Endothelial cell (in vitro differentiated cells): ENCODE data around the gene LRRC3C. TPM values are rescaled to one million over a fixed set of nuclear protein-coding genes. Genes with fewer than 3 reads are reported as not detected.

Experiments used
- DNase-seq: peaks from one replicate; pipeline ENCODE4 v3.0.0; 2021; ENCODE audit warnings: low spot score
- H3K27ac Mint-ChIP-seq: one replicate; pipeline ENCODE4 v1.8.0; 2021; ENCODE audit warnings: mixed read lengths, inconsistent platforms; ENCODE audit not compliant: unreplicated experiment
- H3K27me3 Mint-ChIP-seq: one replicate; pipeline ENCODE4 v1.8.0; 2021; ENCODE audit warnings: mild to moderate bottlenecking, moderate library complexity, mixed read lengths, inconsistent platforms; ENCODE audit not compliant: unreplicated experiment
- H3K36me3 Mint-ChIP-seq: one replicate; pipeline ENCODE4 v1.8.0; 2021; ENCODE audit warnings: mild to moderate bottlenecking, low read depth, mixed read lengths, inconsistent platforms; ENCODE audit not compliant: unreplicated experiment
- H3K4me1 Mint-ChIP-seq: one replicate; pipeline ENCODE4 v1.8.0; 2021; ENCODE audit warnings: mild to moderate bottlenecking, mixed read lengths, inconsistent platforms; ENCODE audit not compliant: unreplicated experiment
- H3K4me3 Mint-ChIP-seq: one replicate; pipeline ENCODE4 v1.8.0; 2021; ENCODE audit warnings: mild to moderate bottlenecking, mixed read lengths, inconsistent platforms; ENCODE audit not compliant: unreplicated experiment
- H3K9me3 Mint-ChIP-seq: one replicate; pipeline ENCODE4 v1.8.0; 2021; ENCODE audit warnings: mixed read lengths, inconsistent platforms; ENCODE audit not compliant: unreplicated experiment
- total RNA-seq: library from RNA; stranded (reverse); fragmentation: NEBNext Ultra II Directional; extraction: Animal tissue kit (Norgen Biotek cat#: 25700); gene quantifications from one replicate; pipeline ENCODE4 v1.2.1, GENCODE V29; 2021; ENCODE audit not compliant: unreplicated experiment
- TF ChIP-seq, protein P1 (sequence below): fragments of 200-600 bp; sonication (generic); IDR thresholded peaks from one replicate; pipeline ENCODE4 v1.5.0; 2021; ENCODE audit warnings: antibody characterized with exemption; ENCODE audit not compliant: unreplicated experiment

The LRRC3C gene
- total RNA-seq, 1 donor from 2014 or later = not detected

DNA sequence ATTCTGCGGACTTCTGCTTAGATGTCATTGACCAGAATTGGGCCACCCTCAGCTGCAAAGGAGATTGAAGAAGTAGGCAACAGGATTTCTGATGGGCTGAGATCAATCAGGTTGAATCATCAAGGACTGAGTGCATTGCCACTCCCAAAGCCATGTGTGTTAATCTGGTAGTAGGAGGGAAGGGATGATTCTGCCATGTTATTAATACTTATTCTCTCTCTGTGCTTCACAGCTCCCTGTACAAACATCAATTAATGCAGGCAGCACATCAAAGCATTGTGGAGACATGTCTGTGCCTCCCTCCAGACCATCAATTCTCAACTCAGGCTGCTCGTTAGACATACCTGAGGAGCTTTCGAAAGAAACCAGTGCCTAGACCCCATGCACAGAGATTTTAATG is 11.6 kb downstream of the LRRC3C start:
- Mint-ChIP-seq H3K9me3 (no peaks in the 10 kb centered on the region), H3K4me1 (peaks cover 17% of the 10 kb centered on the region), H3K27ac (no peak overlapping the region), H3K4me3 (no peak overlapping the region), H3K36me3 (peaks cover 4% of the 10 kb centered on the region), H3K27me3 (peaks cover 3% of the 10 kb centered on the region)
- DNase-seq = no peak
- TF ChIP-seq, protein P1, sequence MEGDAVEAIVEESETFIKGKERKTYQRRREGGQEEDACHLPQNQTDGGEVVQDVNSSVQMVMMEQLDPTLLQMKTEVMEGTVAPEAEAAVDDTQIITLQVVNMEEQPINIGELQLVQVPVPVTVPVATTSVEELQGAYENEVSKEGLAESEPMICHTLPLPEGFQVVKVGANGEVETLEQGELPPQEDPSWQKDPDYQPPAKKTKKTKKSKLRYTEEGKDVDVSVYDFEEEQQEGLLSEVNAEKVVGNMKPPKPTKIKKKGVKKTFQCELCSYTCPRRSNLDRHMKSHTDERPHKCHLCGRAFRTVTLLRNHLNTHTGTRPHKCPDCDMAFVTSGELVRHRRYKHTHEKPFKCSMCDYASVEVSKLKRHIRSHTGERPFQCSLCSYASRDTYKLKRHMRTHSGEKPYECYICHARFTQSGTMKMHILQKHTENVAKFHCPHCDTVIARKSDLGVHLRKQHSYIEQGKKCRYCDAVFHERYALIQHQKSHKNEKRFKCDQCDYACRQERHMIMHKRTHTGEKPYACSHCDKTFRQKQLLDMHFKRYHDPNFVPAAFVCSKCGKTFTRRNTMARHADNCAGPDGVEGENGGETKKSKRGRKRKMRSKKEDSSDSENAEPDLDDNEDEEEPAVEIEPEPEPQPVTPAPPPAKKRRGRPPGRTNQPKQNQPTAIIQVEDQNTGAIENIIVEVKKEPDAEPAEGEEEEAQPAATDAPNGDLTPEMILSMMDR = no peak

GRCh38 chr17:39939588-39940419 is 12.3 kb downstream of the LRRC3C start:
- no peak for DNase-seq
- peaks cover 12% of the 10 kb centered on the region for H3K4me1 Mint-ChIP-seq
- no peak overlapping the region for H3K4me3 Mint-ChIP-seq
- no peaks in the 10 kb centered on the region for H3K9me3 Mint-ChIP-seq
- peaks cover 4% of the 10 kb centered on the region for H3K36me3 Mint-ChIP-seq
- H3K27me3 Mint-ChIP-seq = peaks cover 3% of the 10 kb centered on the region
- TF ChIP-seq, protein P1 = no peak
- H3K27ac Mint-ChIP-seq = no peak overlapping the region

DNA sequence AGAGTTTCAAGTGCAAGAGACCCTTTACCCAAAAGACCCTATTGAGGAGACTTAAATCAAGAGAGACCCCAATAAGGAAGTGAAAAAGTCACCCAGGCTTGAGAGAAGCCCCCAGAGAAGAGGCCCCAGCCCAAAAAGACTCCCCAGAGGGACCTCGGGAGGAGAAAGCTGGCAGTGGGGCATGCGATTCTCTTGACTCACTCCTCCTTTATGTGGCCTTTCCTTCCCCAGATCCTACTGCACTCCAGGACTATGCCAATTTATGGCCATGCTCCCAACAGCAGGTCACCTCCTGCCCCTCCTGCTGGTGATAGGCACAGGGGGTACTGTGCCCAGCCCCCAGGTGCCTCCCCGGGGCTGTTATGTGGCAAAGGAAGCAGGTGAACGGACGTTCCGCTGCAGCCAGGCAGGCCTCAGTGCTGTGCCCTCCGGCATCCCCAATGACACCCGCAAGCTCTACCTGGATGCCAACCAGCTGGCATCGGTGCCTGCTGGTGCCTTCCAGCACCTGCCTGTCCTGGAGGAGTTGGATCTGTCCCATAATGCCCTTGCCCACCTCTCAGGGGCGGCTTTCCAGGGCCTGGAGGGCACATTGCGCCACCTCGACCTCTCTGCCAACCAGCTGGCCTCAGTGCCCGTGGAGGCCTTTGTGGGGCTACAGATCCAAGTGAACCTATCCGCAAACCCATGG is 16.3 kb downstream of the LRRC3C start:
- DNase-seq = no peak
- TF ChIP-seq, protein P1 = no peak
- H3K27me3 Mint-ChIP-seq = peaks cover 5% of the 10 kb centered on the region
- no peaks in the 10 kb centered on the region for H3K9me3 Mint-ChIP-seq
- no peak overlapping the region for H3K27ac Mint-ChIP-seq
- peaks cover 4% of the 10 kb centered on the region for H3K36me3 Mint-ChIP-seq
- H3K4me3 Mint-ChIP-seq = no peak overlapping the region
- H3K4me1 Mint-ChIP-seq = peaks cover 17% of the 10 kb centered on the region

DNA sequence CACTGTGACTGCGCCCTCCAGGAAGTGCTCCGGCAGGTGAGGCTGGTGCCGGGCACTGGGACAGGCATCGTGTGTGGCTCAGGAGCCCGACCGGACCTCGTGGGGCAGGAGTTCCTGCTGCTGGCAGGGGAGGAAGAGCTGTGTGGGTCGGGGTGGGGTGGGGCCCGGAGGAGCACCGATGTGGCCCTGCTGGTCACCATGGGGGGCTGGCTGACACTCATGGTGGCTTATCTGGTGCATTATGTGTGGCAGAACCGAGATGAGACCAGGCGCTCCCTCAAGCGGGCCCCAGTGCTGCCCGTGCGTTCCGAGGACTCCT is 16.8 kb downstream of the LRRC3C start:
- H3K36me3 Mint-ChIP-seq = peaks cover 4% of the 10 kb centered on the region
- no peak overlapping the region for H3K27ac Mint-ChIP-seq
- peaks cover 17% of the 10 kb centered on the region for H3K4me1 Mint-ChIP-seq
- TF ChIP-seq, protein P1 = no peak
- H3K9me3 Mint-ChIP-seq = no peaks in the 10 kb centered on the region
- peaks cover 3% of the 10 kb centered on the region for H3K27me3 Mint-ChIP-seq
- no peak for DNase-seq
- H3K4me3 Mint-ChIP-seq = no peak overlapping the region
